GM12874 (cell line): Measurements from ENCODE around the gene WNT7B.

Experiments
- CTCF ChIP-seq: IDR thresholded peaks from 2 replicates; pipeline ENCODE4 v1.5.1; 2011; ENCODE audit warnings: low read depth, mild to moderate bottlenecking, control low read depth, low read length, moderate library complexity; ENCODE audit not compliant: insufficient read depth

WNT7B gene

GRCh38 chr22:45892681-45893461 is 84.1 kb downstream of the WNT7B start:
- no peak for TF ChIP-seq CTCF

- no peak for TF ChIP-seq CTCF
Observed at GRCh38 chr22:45891996-45892621, 84.9 kb downstream of the WNT7B start.

- TF ChIP-seq CTCF: no peak
Observed at GRCh38 chr22:45891471-45891995, 85.4 kb downstream of the WNT7B start.

GRCh38 chr22:45891021-45891421 is 85.9 kb downstream of the WNT7B start:
- no peak for TF ChIP-seq CTCF

GRCh38 chr22:45890351-45890635 is 86.7 kb downstream of the WNT7B start:
- no peak for TF ChIP-seq CTCF

- no peak for TF ChIP-seq CTCF
Observed at GRCh38 chr22:45889539-45890350, 87.2 kb downstream of the WNT7B start.

GRCh38 chr22:45889093-45889538 is 87.8 kb downstream of the WNT7B start:
- no peak for TF ChIP-seq CTCF
